RWPE2 (cell line): ENCODE measurements around the gene CHMP3.
"Not testable (repeated sequence)": the region's sequence is repeated elsewhere in the genome, so short reads cannot be mapped to it uniquely, and the experiment has no call there.

ENCODE experiments used
- ATAC-seq: fragments of 200-7000 bp; cut with Tn5 transposase; 3 replicates; pipeline ENCODE4 v1.9.1; 2021; ENCODE audit warnings: low read depth
- DNase-seq: peaks from one replicate; pipeline ENCODE4 v3.0.0-alpha.2; 2020; ENCODE audit warnings: low spot score
- H3K27ac ChIP-seq: fragments of 450-650 bp; 2 replicates; pipeline ENCODE4 v1.5.1; 2017; ENCODE audit warnings: mild to moderate bottlenecking; ENCODE audit not compliant: poor library complexity, severe bottlenecking
- H3K27me3 ChIP-seq: fragments of 250-450 bp; sonication (Bioruptor Pico); 2 replicates; pipeline ENCODE4 v1.5.1; 2021; ENCODE audit warnings: mild to moderate bottlenecking, moderate library complexity; ENCODE audit not compliant: insufficient read depth, poor library complexity, severe bottlenecking
- H3K36me3 ChIP-seq: fragments of 250-450 bp; sonication (Bioruptor Pico); 2 replicates; pipeline ENCODE4 v1.5.1; 2020; ENCODE audit warnings: low read depth, mild to moderate bottlenecking, moderate library complexity
- H3K4me1 ChIP-seq: fragments of 250-450 bp; sonication (Bioruptor Pico); 2 replicates; pipeline ENCODE4 v1.5.1; 2021; ENCODE audit warnings: mild to moderate bottlenecking, moderate library complexity; ENCODE audit not compliant: insufficient read depth, poor library complexity, severe bottlenecking
- H3K4me3 ChIP-seq: fragments of 250-450 bp; sonication (Bioruptor Pico); 2 replicates; pipeline ENCODE4 v1.5.1; 2021; ENCODE audit warnings: mild to moderate bottlenecking, moderate library complexity; ENCODE audit not compliant: severe bottlenecking
- H3K9me3 ChIP-seq: fragments of 250-450 bp; sonication (Bioruptor Pico); 2 replicates; pipeline ENCODE4 v1.5.1; 2021; ENCODE audit warnings: mild to moderate bottlenecking, moderate library complexity; ENCODE audit not compliant: severe bottlenecking
- CTCF ChIP-seq: fragments of 450-650 bp; IDR thresholded peaks from one replicate; pipeline ENCODE4 v1.5.1; 2017; ENCODE audit warnings: mild to moderate bottlenecking, moderate library complexity; ENCODE audit not compliant: poor library complexity, severe bottlenecking

CHMP3 gene

GRCh38 chr2:86596118-86596517, 32.9 kb upstream of the CHMP3 start:
- DNase-seq (no peak), ATAC-seq (no peak)
- Histone ChIP-seq H3K4me3 (no peak overlapping the region), H3K36me3 (no peaks in the 10 kb centered on the region), H3K4me1 (no peaks in the 10 kb centered on the region), H3K27ac (no peak overlapping the region), H3K9me3 (no peaks in the 10 kb centered on the region), H3K27me3 (no peaks in the 10 kb centered on the region)
- TF ChIP-seq CTCF, result no peak

GRCh38 chr2:86593266-86593665, 30.0 kb upstream of the CHMP3 start:
- no peaks in the 10 kb centered on the region for H3K36me3 ChIP-seq
- no peaks in the 10 kb centered on the region for H3K4me1 ChIP-seq
- no peak for TF ChIP-seq CTCF
- DNase-seq, result no peak
- H3K27me3 ChIP-seq, result no peaks in the 10 kb centered on the region
- H3K27ac ChIP-seq, result no peak overlapping the region
- no peak overlapping the region for H3K4me3 ChIP-seq
- no peaks in the 10 kb centered on the region for H3K9me3 ChIP-seq
- ATAC-seq, result no peak

- no peaks in the 10 kb centered on the region for H3K36me3 ChIP-seq
- DNase-seq (no peak), ATAC-seq (no peak)
- H3K9me3 ChIP-seq, result no peaks in the 10 kb centered on the region
- no peak overlapping the region for H3K27ac ChIP-seq
- TF ChIP-seq CTCF, result no peak
- no peaks in the 10 kb centered on the region for H3K27me3 ChIP-seq
- no peak overlapping the region for H3K4me3 ChIP-seq
- H3K4me1 ChIP-seq, result no peaks in the 10 kb centered on the region
Measured at GRCh38 chr2:86592547-86593230, 29.4 kb upstream of the CHMP3 start.

- not testable (repeated sequence) for H3K4me3 ChIP-seq, DNase-seq, ATAC-seq, H3K4me1 ChIP-seq, H3K27me3 ChIP-seq, H3K27ac ChIP-seq, H3K9me3 ChIP-seq, H3K36me3 ChIP-seq
Measured at GRCh38 chr2:86589701-86590100, 26.5 kb upstream of the CHMP3 start.

GRCh38 chr2:86584151-86584913, 21.1 kb upstream of the CHMP3 start:
- no peak for ATAC-seq
- TF ChIP-seq CTCF, result no peak
- Histone ChIP-seq H3K27me3 (peaks cover 3% of the 10 kb centered on the region), H3K9me3 (no peaks in the 10 kb centered on the region), H3K27ac (no peak overlapping the region), H3K36me3 (no peaks in the 10 kb centered on the region), H3K4me3 (no peak overlapping the region), H3K4me1 (no peaks in the 10 kb centered on the region)
- DNase-seq, result no peak
